OCI-LY7 (cell line): ENCODE results near the gene BAZ1A. TPM values are rescaled to one million over a fixed set of nuclear protein-coding genes. Genes with fewer than 3 reads are reported as not detected.
"Not testable (repeated sequence)": the region's sequence is repeated elsewhere in the genome, so short reads cannot be mapped to it uniquely, and the experiment has no call there.

Experiments
- BruUV-seq: library from RNA; stranded (reverse); fragments of 400-500 nt; replicated peaks from 2 replicates; lab custom pipeline; 2021; lab: Mats Ljungman, UMichigan
- CTCF ChIA-PET: fragments of 300-600 bp; sonication (Branson Sonifier 250); formaldehyde crosslinking; loops from one replicate; lab custom pipeline; 2022; ENCODE audit warnings: antibody characterized with exemption; ENCODE audit not compliant: unreplicated experiment; lab: Charles Lee
- POLR2A ChIA-PET: fragments of 300-600 bp; sonication (Branson Sonifier 250); formaldehyde crosslinking; loops from one replicate; lab custom pipeline; 2022; ENCODE audit warnings: antibody characterized with exemption; lab: Charles Lee
- DNase-seq: peaks from one replicate; pipeline ENCODE4 v3.0.0-alpha.2; 2015; ENCODE audit warnings: low spot score
- H2AFZ ChIP-seq: fragments of 200-600 bp; sonication (generic), shearing (Covaris generic); 2 replicates; pipeline ENCODE4 v1.6.1; 2014; ENCODE audit warnings: mild to moderate bottlenecking, antibody characterized with exemption, low read length, moderate library complexity
- H3K27ac ChIP-seq: fragments of 200-600 bp; sonication (generic); 2 replicates; pipeline ENCODE4 v1.5.1; 2014; ENCODE audit warnings: mixed run types, low read depth, mild to moderate bottlenecking, moderate library complexity, low read length, inconsistent platforms; ENCODE audit not compliant: poor library complexity, severe bottlenecking
- H3K36me3 ChIP-seq: fragments of 200-600 bp; sonication (generic); 2 replicates; pipeline ENCODE4 v1.6.1; 2014; ENCODE audit warnings: mild to moderate bottlenecking, antibody characterized with exemption, low read length, moderate library complexity, mixed read lengths; ENCODE audit not compliant: insufficient read depth
- H3K4me1 ChIP-seq: fragments of 200-600 bp; sonication (generic); 2 replicates; pipeline ENCODE4 v1.5.1; 2014; ENCODE audit warnings: mild to moderate bottlenecking, low read length; ENCODE audit not compliant: insufficient read depth, poor library complexity, severe bottlenecking
- H3K4me2 ChIP-seq: fragments of 200-600 bp; sonication (generic); 2 replicates; pipeline ENCODE4 v1.6.1; 2014; ENCODE audit warnings: mild to moderate bottlenecking, low read length
- H3K4me3 ChIP-seq: fragments of 200-600 bp; sonication (generic); 2 replicates; pipeline ENCODE4 v1.5.1; 2014; ENCODE audit warnings: mild to moderate bottlenecking, low read depth, low read length; ENCODE audit not compliant: poor library complexity, severe bottlenecking
- H3K79me2 ChIP-seq: fragments of 200-600 bp; sonication (generic); 2 replicates; pipeline ENCODE4 v1.6.1; 2016; ENCODE audit warnings: low read depth, mild to moderate bottlenecking, low read length, moderate library complexity, mixed read lengths; ENCODE audit not compliant: insufficient read depth
- H3K9me2 ChIP-seq: fragments of 200-600 bp; sonication (generic); 2 replicates; pipeline ENCODE4 v1.6.1; 2016; ENCODE audit warnings: mild to moderate bottlenecking, low read length, mixed read lengths; ENCODE audit not compliant: insufficient read depth
- H3K9me3 ChIP-seq: fragments of 200-600 bp; sonication (generic); 2 replicates; pipeline ENCODE4 v1.6.1; 2014; ENCODE audit warnings: mild to moderate bottlenecking, mixed run types, low read length, mixed read lengths
- H4K20me1 ChIP-seq: fragments of 200-600 bp; sonication (generic); 2 replicates; pipeline ENCODE4 v1.6.1; 2014; ENCODE audit warnings: mild to moderate bottlenecking, antibody characterized with exemption, low read length, moderate library complexity, mixed read lengths; ENCODE audit not compliant: insufficient read depth
- CTCF ChIP-seq: fragments of 200-600 bp; sonication (generic); conservative IDR thresholded peaks from 2 replicates; pipeline ENCODE4 v1.5.1; 2014; ENCODE audit warnings: mild to moderate bottlenecking, antibody characterized with exemption, low read length, moderate library complexity, mixed read lengths
- EZH2phosphoT487 ChIP-seq: fragments of 200-600 bp; sonication (generic); IDR thresholded peaks from 2 replicates; pipeline ENCODE4 v1.6.1; 2018; ENCODE audit warnings: low read depth, borderline replicate concordance, mild to moderate bottlenecking, mixed run types, antibody characterized with exemption, low read length, moderate library complexity, mixed read lengths
- intact Hi-C: fragments of 100-400 bp; cut with micrococcal nuclease; formaldehyde crosslinking; loops from one replicate; pipeline ENCODE4 v1.10.0; 2022; ENCODE audit not compliant: unreplicated experiment
- total RNA-seq, 2 experiments: library from RNA; depleted of rRNA in 1 of 2; stranded (reverse); fragments of >200 nt in 1 of 2; shearing (Covaris generic) in 1 of 2; gene quantifications; 2 replicates each; pipeline ENCODE4 v1.2.3, GENCODE V29; 2014 to 2022

Gene BAZ1A
- total RNA-seq, 2 experiments from 2014 or later = 42.2 to 58.6 TPM

DNA sequence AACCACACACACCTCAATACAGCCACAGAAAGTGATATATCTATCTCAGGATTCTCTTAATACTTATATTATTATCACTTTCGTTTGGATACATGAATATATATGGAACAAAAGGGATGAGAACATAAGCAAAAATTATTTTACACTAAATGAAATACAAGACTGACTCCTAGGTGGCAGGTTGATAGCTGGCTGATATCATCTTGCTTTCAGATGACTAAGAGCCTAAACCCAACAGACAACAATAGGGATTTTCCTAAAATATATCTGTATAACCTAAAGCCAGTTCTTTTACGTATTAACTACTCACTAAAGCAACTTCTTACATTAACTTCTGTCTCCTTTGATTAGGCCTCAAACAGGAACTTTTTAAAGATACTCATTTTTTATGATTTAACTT, 65.1 kb downstream of the BAZ1A start:
- H3K4me3 ChIP-seq = no peak overlapping the region
- CTCF ChIA-PET = no interaction called here
- H3K9me2 ChIP-seq = no peaks in the 10 kb centered on the region
- no peak for DNase-seq
- peaks cover 75% of the 10 kb centered on the region for H3K36me3 ChIP-seq
- H3K4me2 ChIP-seq = no peak overlapping the region
- POLR2A ChIA-PET = interaction anchor here (0.7 to 1.0 kb wide), 2 partner anchors 14 to 96 kb away, joined by 3 to 5 read pairs; partner anchors contain the start of gene CFL2
- no peaks in the 10 kb centered on the region for H3K4me1 ChIP-seq
- no TSS peak for BruUV-seq
- no peak overlapping the region for H2AFZ ChIP-seq
- TF ChIP-seq EZH2phosphoT487 (no peak), CTCF (no peak)
- H4K20me1 ChIP-seq = no peaks in the 10 kb centered on the region
- no peak overlapping the region for H3K27ac ChIP-seq
- H3K9me3 ChIP-seq = peaks cover 13% of the 10 kb centered on the region
- peaks cover 8% of the 10 kb centered on the region; the same call in 1 of the 2 replicates for H3K79me2 ChIP-seq
- intact Hi-C loops = no loop called here

DNA sequence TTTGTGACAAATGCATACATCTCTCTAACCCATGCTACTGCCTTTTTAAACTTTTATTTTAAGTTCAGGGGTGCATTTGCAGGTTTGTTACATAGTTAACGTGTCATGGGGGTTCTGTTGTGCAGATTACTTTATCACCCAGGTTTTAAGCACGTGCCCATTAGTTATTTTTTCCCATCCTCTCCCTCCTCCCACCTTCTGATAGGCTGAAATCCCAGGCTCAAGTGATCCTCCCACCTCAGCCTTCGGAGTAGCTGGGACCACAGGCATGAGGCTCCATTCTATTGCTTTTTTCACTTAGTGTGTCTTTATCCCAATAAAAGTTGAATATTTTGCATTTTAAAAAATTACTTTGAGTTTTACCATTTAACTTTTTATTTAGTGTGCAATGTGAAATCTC, 68.9 kb downstream of the BAZ1A start:
- no peaks in the 10 kb centered on the region for H4K20me1 ChIP-seq
- CTCF ChIA-PET = no interaction called here
- H3K4me1 ChIP-seq = no peaks in the 10 kb centered on the region
- intact Hi-C loops = no loop called here
- H3K36me3 ChIP-seq = peaks cover 94% of the 10 kb centered on the region
- no peaks in the 10 kb centered on the region for H3K9me2 ChIP-seq
- peaks cover 15% of the 10 kb centered on the region for H3K9me3 ChIP-seq
- TF ChIP-seq CTCF (no peak), EZH2phosphoT487 (no peak)
- no peak overlapping the region for H2AFZ ChIP-seq
- POLR2A ChIA-PET = interaction anchor here (0.6 kb wide), 1 partner anchor 47 kb away, joined by 3 read pairs; no protein-coding TSS in a partner anchor
- no TSS peak for BruUV-seq
- no peak overlapping the region for H3K4me3 ChIP-seq
- DNase-seq = no peak
- no peak overlapping the region for H3K4me2 ChIP-seq
- peaks cover 5% of the 10 kb centered on the region; the same call in 1 of the 2 replicates for H3K79me2 ChIP-seq
- H3K27ac ChIP-seq = no peak overlapping the region

- ChIA-PET CTCF (no interaction called here), POLR2A (interaction anchor here (0.8 kb wide), 1 partner anchor 29 kb away, joined by 3 read pairs; no protein-coding TSS in a partner anchor)
- no peak for DNase-seq
- no peak overlapping the region for H2AFZ ChIP-seq
- H3K36me3 ChIP-seq = peaks cover 94% of the 10 kb centered on the region
- H4K20me1 ChIP-seq = no peaks in the 10 kb centered on the region
- peaks cover 5% of the 10 kb centered on the region; the same call in 1 of the 2 replicates for H3K79me2 ChIP-seq
- no peaks in the 10 kb centered on the region for H3K9me2 ChIP-seq
- H3K9me3 ChIP-seq = peaks cover 15% of the 10 kb centered on the region
- H3K4me1 ChIP-seq = no peaks in the 10 kb centered on the region
- TF ChIP-seq CTCF (no peak), EZH2phosphoT487 (no peak)
- no peak overlapping the region for H3K4me3 ChIP-seq
- H3K27ac ChIP-seq = no peak overlapping the region
- intact Hi-C loops = no loop called here
- H3K4me2 ChIP-seq = no peak overlapping the region
- no TSS peak for BruUV-seq
These were observed 70.2 kb downstream of the BAZ1A start for GRCh38 chr14:34804933-34805332.

DNA sequence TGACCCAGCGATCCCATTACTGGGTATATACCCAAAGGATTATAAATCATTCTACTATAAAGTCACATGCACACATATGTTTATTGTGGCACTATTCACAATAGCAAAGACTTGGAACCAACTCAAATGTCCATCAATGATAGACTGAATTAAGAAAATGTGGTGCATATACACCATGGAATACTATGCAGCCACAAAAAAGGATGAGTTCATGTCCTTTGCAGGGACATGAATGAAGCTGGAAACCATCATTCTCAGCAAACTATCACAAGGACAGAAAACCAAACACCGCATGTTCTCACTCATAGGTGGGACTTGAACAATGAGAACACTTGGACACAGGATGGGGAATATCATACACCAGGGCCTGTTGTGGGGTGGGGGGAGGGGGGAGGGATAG, 76.3 kb downstream of the BAZ1A start:
- H3K79me2 ChIP-seq, H3K9me2 ChIP-seq, CTCF ChIA-PET, H3K27ac ChIP-seq, H4K20me1 ChIP-seq, BruUV-seq, H2AFZ ChIP-seq, H3K9me3 ChIP-seq, H3K4me1 ChIP-seq, H3K4me3 ChIP-seq, DNase-seq, intact Hi-C loops, POLR2A ChIA-PET, H3K4me2 ChIP-seq: not testable (repeated sequence)
- peaks cover 90% of the 10 kb centered on the region for H3K36me3 ChIP-seq
